Suprapubic skin (tissue), 4 donors: ENCODE data around the gene PEX10. TPM values are rescaled to one million over a fixed set of nuclear protein-coding genes. Genes with fewer than 3 reads are reported as not detected.

ENCODE experiments used
- DNase-seq, 2 donors: peaks; one replicate each; pipeline ENCODE4 v3.0.0-alpha.2; 2019; ENCODE audit warnings: low spot score in 2 of 2
- H3K27ac ChIP-seq: fragments of 200-600 bp; sonication (generic); one replicate; pipeline ENCODE4 v1.5.1; 2019
- H3K27me3 ChIP-seq: fragments of 200-600 bp; sonication (generic); one replicate; pipeline ENCODE4 v1.5.1; 2019
- H3K36me3 ChIP-seq: fragments of 200-600 bp; sonication (generic); one replicate; pipeline ENCODE4 v1.5.1; 2019
- H3K4me1 ChIP-seq: fragments of 200-600 bp; sonication (generic); one replicate; pipeline ENCODE4 v1.5.1; 2019
- H3K4me3 ChIP-seq: fragments of 200-600 bp; sonication (generic); one replicate; pipeline ENCODE4 v1.5.1; 2019; ENCODE audit warnings: mild to moderate bottlenecking
- H3K9me3 ChIP-seq: fragments of 200-600 bp; sonication (generic); one replicate; pipeline ENCODE4 v1.5.1; 2019
- EP300 ChIP-seq: sonication (generic); formaldehyde crosslinking; IDR thresholded peaks from one replicate; pipeline ENCODE4 v1.6.1; 2017; ENCODE audit warnings: antibody characterized with exemption
- POLR2A ChIP-seq, 2 donors: fragments of 450-650 bp; IDR thresholded peaks; one replicate each; pipeline ENCODE4 v1.6.1; 2017; ENCODE audit warnings: antibody characterized with exemption in 2 of 2, mild to moderate bottlenecking in 2 of 2, moderate library complexity in 2 of 2
- POLR2AphosphoS5 ChIP-seq, 3 donors: sonication (generic); formaldehyde crosslinking; IDR thresholded peaks; one replicate each; pipeline ENCODE4 v1.6.1; 2017; ENCODE audit warnings: antibody characterized with exemption in 3 of 3
- WGBS: methylation state at CpG from one replicate; pipeline ENCODE4 v1.1.5; 2018; 5-methylcytosine and 5-hydroxymethylcytosine counted together
- total RNA-seq, 4 donors: library from RNA; depleted of rRNA; stranded (reverse); fragments of >200 nt; gene quantifications; one replicate each; pipeline ENCODE4 v1.1.0, GENCODE V29; 2016
- TF ChIP-seq, protein P1 (sequence below), 2 donors: fragments of 200-600 bp in 1 of 2; fragments of 450-650 bp in 1 of 2; sonication (generic) in 1 of 2; IDR thresholded peaks; one replicate each; pipeline ENCODE4 v1.5.1; 2016 to 2019; ENCODE audit warnings: antibody characterized with exemption in 2 of 2, mild to moderate bottlenecking in 1 of 2, moderate library complexity in 1 of 2

PEX10 gene
- total RNA-seq, 4 donors from 2014 or later: 16.2 to 39.2 (median 27.3) TPM

DNA sequence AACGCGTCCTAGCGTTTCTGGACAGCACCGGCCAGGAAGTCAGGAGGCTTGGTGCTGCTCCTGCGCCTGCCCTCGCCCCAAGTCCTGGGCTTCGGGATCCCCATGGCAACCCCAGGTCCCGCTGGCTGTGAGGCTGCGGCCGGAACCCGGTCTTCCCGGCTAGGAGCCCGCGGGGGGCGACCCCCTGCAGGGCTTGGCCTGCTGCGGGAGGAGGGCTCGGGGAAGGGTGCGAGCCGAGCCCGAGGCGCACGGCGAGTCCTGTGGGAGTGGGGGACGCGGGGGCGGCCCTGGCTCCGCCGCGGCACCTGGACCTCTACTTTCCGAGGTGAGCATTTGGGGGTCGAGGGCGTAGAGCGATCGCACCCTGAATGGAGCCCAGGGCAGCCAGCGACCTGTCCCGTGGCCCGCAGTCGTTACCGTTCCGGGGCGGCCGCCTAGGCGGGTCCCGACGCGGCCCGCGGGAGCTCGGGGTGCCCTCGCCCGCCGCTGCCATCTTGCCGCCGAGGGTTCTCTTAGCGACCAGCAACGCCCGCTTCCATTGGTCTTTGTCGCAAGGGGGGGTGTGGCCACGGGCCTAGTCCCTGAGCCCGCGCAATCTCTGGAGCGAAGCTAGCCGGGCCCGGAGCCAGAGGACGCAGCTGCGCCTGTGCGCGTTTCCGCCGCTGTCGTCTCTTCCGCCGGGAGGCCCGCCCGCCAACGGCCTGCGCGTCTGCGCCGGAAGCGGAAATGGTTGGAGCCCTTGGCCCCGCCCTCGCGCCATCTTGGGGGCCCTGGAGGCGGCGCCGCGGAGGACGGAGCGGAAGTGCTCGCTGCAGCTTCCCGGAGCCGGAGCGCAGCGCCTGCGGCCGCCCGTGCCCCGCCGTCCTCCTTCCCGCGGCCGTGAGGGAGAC, 21.1 kb downstream of the PEX10 start, which contains the start of the genes MORN1 and RER1:
Gene MORN1, minus strand, starts transcription at position 514 of the 890 bp plus-strand sequence. Its CDS starts 21 bp downstream, at position 493.
Gene RER1, plus strand, starts transcription at position 801 of the 890 bp plus-strand sequence. CDS start 3,950 bp downstream, outside the sequence.
- WGBS: 0% methylated on average over 22 of the region's 103 CpGs
- TF ChIP-seq, protein P1, sequence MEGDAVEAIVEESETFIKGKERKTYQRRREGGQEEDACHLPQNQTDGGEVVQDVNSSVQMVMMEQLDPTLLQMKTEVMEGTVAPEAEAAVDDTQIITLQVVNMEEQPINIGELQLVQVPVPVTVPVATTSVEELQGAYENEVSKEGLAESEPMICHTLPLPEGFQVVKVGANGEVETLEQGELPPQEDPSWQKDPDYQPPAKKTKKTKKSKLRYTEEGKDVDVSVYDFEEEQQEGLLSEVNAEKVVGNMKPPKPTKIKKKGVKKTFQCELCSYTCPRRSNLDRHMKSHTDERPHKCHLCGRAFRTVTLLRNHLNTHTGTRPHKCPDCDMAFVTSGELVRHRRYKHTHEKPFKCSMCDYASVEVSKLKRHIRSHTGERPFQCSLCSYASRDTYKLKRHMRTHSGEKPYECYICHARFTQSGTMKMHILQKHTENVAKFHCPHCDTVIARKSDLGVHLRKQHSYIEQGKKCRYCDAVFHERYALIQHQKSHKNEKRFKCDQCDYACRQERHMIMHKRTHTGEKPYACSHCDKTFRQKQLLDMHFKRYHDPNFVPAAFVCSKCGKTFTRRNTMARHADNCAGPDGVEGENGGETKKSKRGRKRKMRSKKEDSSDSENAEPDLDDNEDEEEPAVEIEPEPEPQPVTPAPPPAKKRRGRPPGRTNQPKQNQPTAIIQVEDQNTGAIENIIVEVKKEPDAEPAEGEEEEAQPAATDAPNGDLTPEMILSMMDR (IDR thresholded peaks at IDR 0.05): no peak
- TF ChIP-seq EP300: no peak
- TF ChIP-seq POLR2A (IDR thresholded peaks at IDR 0.05): peak; percentile 38 to 73
- peak; percentile 2 to 97 (median 75) for TF ChIP-seq POLR2AphosphoS5 (IDR thresholded peaks at IDR 0.05)
- Histone ChIP-seq H3K4me1 (peaks cover 46% of the 10 kb centered on the region), H3K4me3 (peak within 1 kb of the TSS; percentile 85), H3K36me3 (peaks cover 17% of the 10 kb centered on the region), H3K27me3 (no peaks in the 10 kb centered on the region), H3K9me3 (no peaks in the 10 kb centered on the region), H3K27ac (peak within 1 kb of the TSS; percentile 87)
- DNase-seq: peak; percentile 99

DNA sequence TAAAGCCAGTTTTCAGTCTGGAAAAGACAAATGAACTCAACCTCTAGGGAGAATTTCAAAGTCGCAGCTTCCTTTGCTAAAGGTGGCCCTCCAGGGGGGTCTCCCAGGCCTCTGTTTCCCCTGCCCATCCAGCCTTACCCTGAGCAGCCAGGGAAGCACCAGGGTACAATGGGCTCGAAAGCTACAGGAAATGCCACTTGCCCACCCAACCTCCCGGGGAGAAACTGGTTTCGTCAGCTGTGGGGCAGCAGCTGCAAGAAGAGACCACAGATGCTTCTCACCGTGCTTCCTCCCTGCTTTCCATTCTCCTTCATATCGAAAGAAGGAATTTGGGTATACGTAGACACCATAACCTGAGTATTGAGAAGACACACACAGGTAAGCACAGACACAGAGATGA, 22.7 kb downstream of the PEX10 start:
- Histone ChIP-seq H3K4me1 (peaks cover 36% of the 10 kb centered on the region), H3K36me3 (peaks cover 5% of the 10 kb centered on the region), H3K4me3 (no peak overlapping the region), H3K27ac (no peak overlapping the region), H3K27me3 (no peaks in the 10 kb centered on the region), H3K9me3 (no peaks in the 10 kb centered on the region)
- no peak for DNase-seq
- TF ChIP-seq POLR2A (IDR thresholded peaks at IDR 0.05) (no peak), POLR2AphosphoS5 (IDR thresholded peaks at IDR 0.05) (no peak), EP300 (no peak)
- TF ChIP-seq, protein P1 (IDR thresholded peaks at IDR 0.05): no peak
- 89% methylated on average over 7 of the region's 7 CpGs for WGBS

DNA sequence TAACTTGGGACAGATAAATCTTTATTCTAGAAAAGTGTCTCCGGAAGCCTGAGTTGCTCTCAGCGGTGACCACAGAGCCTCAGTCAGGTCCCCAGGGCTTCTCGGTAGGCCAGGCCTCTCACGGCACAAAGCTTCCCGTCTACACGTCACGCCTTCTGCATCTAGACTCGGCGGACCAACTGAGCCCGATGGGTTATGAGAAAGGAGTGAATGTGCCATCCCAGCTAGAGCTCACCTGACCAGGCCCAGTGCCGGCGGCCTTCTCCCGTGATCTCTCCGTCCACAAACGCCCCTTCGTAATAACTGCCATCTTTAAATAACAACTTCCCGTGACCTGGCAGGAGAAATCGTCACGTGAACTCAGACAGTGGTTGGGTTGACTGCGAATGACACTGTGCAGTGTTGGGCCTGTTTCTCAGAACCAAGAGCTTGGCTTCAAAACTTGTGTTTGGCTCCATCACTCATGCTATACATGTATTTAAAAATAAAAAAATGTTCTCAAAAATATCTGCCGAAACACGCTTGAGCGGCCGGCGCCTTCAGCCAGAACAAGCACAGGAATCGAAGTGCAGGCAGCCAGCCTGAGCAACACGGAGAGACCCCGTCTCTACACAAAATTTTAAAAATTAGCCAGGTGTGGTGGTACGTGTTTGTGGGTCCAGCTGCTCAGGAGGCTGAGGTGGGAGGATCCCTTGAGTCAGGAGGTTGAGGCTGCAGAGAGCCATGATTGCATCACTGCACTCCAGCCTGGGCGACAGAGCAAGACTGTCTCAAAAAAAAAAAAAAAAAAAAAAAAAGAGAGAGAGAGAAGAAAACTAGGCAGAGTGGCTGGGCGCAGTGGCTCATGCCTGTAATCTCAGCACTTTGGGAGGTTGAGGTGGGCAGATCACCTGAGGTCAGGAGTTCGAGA, 24.1 kb downstream of the PEX10 start:
- Histone ChIP-seq H3K27me3 (no peaks in the 10 kb centered on the region), H3K27ac (no peak overlapping the region), H3K9me3 (no peaks in the 10 kb centered on the region), H3K4me1 (peaks cover 24% of the 10 kb centered on the region), H3K36me3 (no peaks in the 10 kb centered on the region), H3K4me3 (no peak overlapping the region)
- no peak for DNase-seq
- TF ChIP-seq, protein P1 (IDR thresholded peaks at IDR 0.05): no peak
- TF ChIP-seq POLR2A (IDR thresholded peaks at IDR 0.05) (no peak), EP300 (no peak), POLR2AphosphoS5 (IDR thresholded peaks at IDR 0.05) (no peak)
- WGBS: 96% methylated on average over 32 of the region's 32 CpGs

DNA sequence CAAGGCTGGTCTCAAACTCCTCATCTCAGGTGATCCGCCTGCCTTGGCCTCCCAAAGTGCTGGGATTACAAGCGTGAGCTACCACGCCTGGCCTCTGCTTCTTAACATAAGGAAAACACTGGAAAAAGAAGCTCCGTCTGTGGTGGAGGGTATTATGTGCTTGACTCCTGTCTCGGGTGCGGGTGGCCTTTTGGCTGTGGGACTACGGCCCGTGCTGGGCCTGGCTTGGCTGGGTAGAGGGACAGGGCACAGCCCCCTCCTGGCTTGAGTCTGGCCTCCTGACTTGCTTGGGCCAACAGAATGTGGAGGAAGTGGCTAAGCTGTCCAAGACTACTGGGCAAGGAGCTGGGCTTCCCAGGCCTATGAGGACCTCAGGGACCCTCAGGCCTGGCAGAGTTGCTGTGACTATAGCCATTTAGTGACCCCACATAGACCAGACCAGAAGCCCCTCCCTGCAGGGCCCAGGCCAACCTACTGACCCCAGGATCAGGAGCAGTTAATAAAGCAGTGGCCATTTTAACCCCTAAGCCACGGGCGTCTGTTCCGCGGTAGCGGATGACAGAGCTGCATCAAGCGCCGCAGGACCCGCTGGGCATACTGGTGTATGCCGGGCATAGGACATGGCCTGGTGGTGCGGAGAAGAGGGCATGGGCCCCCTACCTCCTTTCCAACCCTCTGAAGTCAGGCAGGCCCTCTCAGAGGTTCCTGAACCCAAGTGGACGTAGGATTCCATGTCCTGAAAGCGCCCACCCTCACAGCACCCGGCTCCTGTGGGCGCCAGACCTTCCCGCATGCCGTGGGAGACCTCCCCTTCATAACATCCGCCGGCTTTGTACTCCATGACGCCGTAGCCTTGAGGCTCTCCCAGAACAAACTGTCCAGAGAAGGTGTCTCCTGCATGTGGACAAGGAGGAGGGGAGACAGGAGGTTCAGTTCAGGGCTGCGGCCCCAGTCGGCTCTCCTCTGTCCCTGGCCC, 25.4 kb downstream of the PEX10 start:
- WGBS: 94% methylated on average over 22 of the region's 30 CpGs
- no peak for DNase-seq
- H3K27me3 ChIP-seq: no peaks in the 10 kb centered on the region

More for the DNA sequence above, 25.4 kb downstream of the PEX10 start:
- H3K4me3 ChIP-seq: no peak overlapping the region
- H3K36me3 ChIP-seq: no peaks in the 10 kb centered on the region
- H3K27ac ChIP-seq: no peak overlapping the region
- H3K4me1 ChIP-seq: peaks cover 15% of the 10 kb centered on the region
- no peaks in the 10 kb centered on the region for H3K9me3 ChIP-seq
- TF ChIP-seq, protein P1 (IDR thresholded peaks at IDR 0.05): no peak
- TF ChIP-seq EP300 (no peak), POLR2A (IDR thresholded peaks at IDR 0.05) (no peak), POLR2AphosphoS5 (IDR thresholded peaks at IDR 0.05) (no peak)
